LNCAP (cell line): ENCODE measurements around the gene PSEN1.

Experiments used
- TF ChIP-seq, protein P1 (sequence below): fragments of 450-650 bp; IDR thresholded peaks from 2 replicates; pipeline ENCODE4 v1.5.1; 2017; ENCODE audit warnings: mild to moderate bottlenecking

Gene PSEN1

DNA sequence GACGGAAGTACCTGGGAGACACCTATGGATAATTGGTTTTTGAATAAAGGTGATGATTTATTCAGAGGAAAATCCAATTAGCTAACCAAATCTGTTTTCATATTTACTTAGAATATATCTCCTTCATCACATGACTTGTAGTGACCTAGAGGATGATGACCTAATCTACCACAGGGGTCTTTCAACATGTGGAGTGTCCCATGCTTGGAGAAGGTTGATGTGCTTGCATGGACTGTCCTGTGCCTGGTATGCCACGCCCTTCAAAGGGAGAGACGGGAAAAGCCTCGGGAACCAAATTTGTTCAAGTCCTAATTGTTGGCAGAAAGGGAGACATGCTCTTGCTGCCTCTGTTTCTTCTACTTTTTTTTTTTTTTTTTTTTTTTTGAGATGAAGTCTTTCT, 89.2 kb downstream of the PSEN1 start:
- TF ChIP-seq, protein P1, sequence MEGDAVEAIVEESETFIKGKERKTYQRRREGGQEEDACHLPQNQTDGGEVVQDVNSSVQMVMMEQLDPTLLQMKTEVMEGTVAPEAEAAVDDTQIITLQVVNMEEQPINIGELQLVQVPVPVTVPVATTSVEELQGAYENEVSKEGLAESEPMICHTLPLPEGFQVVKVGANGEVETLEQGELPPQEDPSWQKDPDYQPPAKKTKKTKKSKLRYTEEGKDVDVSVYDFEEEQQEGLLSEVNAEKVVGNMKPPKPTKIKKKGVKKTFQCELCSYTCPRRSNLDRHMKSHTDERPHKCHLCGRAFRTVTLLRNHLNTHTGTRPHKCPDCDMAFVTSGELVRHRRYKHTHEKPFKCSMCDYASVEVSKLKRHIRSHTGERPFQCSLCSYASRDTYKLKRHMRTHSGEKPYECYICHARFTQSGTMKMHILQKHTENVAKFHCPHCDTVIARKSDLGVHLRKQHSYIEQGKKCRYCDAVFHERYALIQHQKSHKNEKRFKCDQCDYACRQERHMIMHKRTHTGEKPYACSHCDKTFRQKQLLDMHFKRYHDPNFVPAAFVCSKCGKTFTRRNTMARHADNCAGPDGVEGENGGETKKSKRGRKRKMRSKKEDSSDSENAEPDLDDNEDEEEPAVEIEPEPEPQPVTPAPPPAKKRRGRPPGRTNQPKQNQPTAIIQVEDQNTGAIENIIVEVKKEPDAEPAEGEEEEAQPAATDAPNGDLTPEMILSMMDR = no peak

DNA sequence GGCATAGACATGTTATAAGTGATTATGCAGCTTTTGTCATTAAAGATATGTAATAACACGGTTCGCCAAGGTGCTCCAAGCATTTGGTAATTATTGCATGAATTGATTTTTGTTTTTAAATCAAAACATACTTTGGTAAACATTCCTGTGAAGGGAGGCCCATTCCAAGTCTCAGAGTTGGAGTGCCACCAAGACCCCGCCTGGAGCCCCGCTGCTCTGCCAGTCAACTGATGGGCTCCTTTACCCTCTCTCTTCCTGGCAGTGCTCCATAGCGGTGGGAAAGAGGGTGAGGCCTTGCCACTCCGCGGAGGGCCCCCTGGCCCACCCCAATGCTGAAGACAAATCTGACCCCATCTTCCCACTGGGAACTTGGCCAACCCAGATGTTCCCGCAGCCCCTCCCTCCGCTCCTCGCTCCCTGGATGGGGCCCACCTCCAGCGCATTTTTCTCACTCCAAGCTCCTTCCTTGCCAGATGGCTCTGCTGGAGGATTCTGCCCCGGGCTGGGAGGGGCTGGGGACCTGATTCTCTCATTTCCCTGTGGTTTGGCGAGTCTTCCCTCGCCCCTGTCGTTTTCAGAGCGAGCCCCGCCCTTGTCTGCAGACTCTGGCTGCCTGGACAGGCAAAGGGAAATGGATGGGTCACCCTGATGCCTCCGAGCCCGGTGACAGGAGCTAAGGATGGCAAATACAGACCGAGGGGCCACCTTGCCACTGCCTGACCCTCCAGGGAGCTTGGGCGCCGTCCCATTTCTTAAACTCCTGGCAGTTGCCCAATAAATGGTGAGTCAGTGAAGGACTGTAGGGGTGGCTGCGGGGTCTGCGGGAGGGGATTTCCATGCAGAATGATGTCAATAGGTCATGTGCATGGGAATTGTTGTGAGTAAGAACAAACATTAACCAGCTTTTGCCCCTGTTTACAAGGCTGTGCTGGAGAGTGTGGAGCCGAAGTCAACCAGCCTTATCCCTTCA, 91.8 kb downstream of the PSEN1 start:
- TF ChIP-seq, protein P1 = no peak

DNA sequence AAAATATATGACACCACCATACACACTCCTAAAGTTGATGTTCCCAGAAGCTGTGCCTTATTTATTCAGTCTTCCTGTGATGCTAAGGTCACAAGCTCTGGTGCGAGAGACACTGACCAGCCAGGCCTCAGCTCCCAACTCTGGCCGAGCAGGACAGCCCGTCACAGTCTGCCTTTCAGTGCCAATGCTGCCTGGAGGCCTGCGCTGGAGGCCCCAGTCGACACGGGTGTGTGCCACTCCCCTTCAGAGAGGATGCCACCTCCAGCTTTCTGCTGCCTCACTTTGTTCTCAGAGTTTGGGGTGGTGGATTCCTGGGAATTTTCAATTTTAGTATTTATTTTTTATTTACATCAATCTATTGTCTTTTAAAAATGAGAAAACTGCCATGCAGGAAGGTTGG, 93.7 kb downstream of the PSEN1 start:
- TF ChIP-seq, protein P1 = no peak

DNA sequence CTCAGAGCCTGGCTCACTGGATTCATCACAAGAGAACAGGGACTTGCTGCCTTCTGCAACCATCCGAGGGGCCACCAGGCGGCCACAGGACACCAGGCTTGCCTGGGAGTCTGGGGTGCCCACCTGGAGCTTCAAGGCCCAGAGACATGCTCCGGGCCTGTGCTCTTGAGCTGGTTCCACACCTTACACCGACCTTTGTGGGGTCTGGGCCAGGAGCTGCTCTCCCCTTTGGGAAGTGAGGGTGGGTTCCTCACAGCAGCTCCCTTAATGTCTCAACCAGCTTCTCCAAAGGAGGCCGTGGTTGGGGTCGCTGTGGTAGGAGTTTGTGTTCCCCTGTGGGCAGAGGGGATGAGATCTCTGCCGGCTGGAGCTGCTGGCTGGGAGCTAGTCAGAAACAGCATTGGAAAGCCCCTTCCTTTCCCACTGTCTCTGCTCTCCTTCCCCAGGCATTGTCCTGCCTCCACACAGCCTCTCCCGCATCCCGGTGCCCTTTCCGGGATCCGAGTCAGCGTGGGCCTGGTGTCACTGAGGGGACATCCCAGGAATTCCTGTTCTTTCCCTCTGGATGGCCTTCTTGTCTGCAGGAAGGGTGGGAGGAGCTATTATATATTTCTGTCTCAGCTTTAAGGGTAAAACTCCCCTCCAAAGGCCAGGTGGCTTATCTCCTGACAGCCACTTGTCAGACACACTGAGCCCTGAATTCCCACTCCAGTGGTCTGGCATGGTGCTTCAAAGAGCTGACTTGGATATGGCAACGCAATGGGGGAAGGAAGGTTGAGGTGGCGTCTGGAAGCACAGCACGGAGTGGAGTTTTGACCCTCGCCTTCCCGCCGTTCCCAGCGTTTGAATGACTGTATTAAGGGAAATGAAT, 95.9 kb downstream of the PSEN1 start:
- TF ChIP-seq, protein P1 = no peak

DNA sequence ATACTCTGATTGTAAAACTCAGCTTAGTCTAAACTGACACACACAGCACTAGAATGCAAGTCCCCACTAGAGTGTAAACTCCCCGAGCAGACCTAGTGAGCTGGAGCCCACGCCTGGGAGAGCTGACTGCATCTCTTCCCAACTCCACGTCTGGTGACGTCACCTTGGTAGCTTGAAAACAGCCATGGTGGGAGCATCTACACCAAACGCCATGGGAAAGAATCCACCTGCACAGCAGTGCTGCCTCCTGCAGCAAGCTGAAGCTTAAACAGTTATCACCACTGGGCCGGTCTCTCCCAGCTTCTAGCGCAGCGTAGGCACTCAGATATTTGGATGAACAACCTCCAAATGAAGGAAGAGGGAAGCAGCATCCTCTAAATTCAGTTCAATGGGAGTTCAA, 96.7 kb downstream of the PSEN1 start:
- TF ChIP-seq, protein P1 = no peak

DNA sequence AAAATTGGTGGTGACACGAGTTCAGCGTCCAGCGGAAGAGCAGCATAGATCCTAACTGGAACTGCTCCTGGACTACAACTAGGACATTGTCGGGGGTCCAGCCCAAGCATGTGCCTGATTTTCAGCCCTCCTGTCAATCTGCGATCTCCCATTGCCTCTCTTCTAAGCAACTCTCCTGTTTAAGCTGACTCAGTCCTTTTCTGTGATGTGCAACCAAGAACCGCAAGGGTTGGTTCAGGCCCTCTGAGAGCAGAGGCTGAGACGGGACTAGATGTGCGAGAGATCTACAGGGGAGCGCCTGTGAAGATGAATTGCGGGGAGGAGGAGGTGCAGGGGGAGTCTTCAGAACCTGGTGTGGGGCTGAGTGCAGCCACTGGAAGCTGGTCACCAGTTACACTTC, 97.3 kb downstream of the PSEN1 start:
- TF ChIP-seq, protein P1 = no peak

DNA sequence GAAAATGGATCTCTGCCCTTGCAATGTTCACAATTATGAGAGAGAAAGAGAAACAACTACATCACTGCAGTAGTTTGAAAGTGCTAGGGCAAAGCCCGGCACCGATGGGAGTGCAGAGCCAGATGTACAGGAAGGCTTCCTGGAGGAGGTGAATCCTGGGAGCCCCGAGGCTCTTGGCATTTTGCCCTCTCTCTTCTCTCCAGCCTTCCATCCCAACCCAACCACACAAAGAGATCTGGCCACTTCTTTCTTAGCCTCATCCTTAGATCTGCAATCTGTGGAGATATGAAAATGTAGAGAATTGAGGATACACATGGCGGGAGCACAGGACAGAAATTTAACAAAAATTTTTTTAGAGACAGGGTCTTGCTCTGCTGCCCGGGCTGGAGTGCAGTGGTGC, 97.7 kb downstream of the PSEN1 start:
- TF ChIP-seq, protein P1 = no peak
